HuH-7 (cell line): Measurements from ENCODE around the gene DDAH1.

ENCODE experiments used
- DNase-seq: peaks from one replicate; pipeline ENCODE4 v3.0.0; 2011; ENCODE audit warnings: low spot score

The DDAH1 gene

DNA sequence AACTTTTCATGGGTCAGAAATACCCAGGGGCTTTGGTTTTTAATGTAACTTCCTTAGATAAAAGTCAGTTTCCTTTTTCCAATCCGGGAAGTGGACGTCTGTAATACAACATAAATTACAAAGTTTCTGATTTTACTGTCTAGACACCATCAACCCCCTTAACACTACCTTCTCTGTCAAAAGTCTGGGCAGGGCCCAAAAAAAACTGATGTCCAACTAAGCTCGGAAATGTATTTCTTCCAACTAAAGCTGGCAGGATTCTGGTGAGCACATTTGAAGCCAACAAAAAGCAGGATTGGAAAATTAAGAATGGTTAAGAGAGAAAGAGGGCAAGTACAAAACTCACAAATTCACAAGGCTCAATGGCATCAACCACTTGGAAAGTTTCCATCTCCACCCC lies 24.3 kb downstream of the DDAH1 start:
- no peak for DNase-seq

DNA sequence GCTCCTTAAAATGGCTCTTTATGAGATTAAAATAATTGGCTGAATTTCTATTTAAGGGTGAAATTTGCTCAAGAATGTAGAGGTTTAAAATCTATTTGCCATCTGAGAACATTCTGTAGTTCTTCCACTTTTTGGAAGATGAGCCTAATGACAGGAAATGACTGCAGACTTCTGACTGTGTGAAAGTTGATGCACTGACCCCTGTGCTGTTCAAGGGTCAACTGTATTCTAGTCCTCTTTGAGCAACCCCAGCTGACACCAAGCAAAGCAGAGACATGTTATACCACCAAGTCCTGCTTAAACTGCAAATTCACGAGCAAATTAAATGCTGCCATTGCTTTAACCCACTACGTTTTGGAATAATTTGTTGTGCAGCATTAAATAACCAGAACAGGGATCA lies 26.6 kb downstream of the DDAH1 start:
- DNase-seq = no peak

DNA sequence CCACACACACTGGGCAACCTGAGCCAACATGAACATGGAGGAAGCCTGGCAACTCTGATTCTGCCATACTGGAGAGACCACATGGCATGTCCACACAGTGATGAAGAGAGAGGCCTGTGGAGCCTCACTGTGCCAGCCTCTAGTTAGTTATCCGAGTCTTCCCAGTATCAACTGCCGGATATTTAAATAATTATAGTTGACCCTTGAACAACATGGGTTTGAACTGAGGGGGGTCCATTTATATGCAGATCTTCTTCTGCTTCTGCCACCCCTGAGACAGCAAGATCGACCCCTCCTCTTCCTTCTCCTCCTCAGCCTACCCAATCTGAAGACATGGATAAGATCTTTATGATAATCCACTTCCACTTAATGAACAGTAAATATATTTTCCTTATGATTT lies 27.8 kb downstream of the DDAH1 start:
- DNase-seq = no peak

DNA sequence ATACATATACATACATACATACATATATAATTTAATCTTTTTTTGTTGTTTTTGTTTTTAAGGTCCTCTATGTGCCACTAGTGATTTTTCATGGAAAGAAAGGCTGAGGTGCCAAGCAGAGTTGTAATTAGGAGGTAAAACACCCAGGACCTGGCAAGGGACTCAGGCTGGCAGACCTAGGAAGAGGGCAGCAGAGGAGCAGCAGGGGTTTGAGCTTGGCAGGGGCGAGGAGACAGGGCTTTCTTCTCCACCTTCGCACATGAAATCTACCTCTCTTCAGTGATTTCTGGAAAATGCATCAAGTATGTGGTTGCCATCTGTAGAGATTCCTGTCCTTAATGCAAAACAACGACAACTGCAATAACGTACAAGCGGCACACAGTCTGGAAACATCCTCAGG lies 31.9 kb downstream of the DDAH1 start:
- DNase-seq = no peak

DNA sequence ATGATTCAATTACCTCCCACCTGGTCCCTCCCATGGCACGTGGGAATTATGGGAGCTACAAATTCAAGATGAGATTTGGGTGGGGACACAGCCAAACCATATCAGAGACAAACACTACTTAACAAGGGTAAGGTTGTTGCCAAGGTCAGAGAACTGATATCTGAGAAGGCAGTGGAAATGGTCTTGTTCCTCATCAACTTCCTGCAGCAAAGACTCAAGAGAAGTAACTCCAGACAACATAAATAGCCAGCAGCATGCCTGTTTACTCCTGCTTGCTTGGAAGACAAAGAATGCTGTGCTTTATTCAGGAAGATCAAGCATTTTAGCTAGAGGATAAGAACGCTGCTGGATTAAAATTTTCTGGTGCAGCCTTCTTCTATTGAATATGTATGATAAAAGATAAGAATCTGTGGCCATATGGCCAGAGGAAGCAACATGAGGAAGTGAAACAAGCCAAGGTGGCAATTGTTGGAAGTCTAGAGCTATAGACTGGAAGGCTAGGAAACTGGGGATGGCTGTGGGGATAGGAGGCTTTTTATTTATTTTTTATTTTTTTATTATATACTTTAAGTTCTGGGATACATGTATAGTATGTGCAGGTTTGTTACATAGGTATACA lies 36.4 kb downstream of the DDAH1 start:
- DNase-seq = no peak

DNA sequence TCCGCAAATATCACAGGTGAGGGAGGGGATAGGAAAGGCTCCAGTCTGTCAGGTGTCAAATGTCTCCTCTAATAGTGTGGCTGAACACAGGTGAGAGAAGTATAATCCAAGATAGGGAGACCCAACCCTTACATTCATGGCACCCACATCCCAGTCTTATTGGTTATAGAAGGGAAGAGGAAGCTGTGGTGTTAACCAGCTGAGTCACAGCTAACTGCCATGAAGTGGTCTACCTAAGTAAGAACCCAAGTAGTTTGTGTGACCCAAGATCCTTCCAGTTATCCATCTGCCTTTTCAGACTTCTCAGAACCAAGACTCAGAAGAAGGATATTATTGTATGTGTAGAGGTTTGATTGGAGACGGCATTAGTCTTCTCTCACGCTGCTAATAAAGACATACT lies 37.1 kb downstream of the DDAH1 start:
- DNase-seq = no peak

DNA sequence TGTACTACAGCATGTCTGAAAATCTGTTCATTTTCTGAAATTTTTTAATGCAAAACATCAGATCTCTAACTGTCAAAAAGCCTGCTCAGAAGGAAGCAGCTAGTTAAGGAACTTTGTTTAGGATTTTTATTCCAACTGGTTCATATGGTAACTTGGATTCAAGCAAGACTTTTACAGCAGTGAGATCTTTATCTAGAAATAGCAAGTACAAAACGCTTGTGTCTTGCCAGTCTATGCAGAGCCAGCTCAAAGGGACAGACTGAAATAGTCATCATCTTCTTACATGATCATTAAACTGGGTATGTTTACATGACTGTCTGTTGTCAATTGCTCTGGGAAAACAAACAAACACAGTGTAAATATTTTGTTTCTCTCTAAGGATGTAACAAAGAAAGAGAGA lies 37.6 kb downstream of the DDAH1 start:
- no peak for DNase-seq

DNA sequence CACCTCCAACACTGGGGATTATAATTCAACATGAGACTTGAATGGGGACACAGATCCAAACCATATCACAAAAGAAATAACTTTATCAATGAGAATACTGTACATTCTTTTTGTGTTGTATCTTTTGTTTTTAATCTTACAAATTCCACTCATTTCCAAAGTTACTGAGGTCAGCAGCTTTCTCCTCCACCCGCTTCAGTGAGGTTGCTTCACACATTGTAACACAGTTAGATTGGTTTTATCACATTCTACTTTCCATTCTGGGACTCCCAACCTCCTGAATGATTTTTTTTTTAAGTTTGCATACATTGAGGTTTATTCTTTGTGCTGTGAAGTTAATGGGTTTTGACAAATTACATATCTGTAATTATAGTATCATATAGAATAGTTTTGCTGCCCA lies 43.8 kb downstream of the DDAH1 start:
- no peak for DNase-seq

DNA sequence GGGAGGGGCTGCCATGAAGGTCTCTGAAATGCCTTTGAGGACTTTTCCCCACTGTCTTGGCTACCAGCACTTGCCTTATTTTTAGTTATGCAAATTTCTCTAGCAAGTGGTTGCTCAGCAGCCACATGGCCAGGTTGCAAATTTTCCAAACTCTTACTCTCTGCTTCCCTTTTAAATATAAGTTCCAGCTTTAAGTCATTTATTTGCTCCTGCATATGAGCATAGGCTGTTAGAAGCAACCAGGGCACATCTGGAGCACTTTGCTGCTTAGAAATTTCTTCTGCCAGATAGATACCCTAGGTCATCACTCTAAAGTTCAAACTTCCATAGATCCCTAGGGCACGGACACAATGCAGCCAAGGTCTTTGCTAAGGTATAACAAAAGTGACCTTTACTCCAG lies 44.8 kb downstream of the DDAH1 start:
- no peak for DNase-seq

DNA sequence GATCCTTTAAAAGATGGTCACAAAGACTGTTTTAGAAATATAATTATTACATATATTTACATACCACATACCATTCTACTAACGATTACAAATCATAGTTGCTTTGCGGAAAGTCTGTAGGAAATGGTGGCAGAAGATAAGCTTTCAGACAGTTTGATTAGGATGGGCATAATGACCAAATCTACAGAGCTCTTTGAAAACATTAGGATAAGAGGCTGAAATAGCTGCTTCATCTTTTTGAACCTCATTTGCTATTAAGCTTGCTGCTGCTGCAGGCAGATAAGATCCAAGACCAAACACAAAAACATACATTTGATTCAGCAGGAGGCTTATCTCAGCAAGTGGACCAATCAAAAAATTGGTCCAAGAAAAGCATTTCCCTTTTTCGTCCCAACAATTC lies 47.1 kb downstream of the DDAH1 start:
- DNase-seq = no peak

DNA sequence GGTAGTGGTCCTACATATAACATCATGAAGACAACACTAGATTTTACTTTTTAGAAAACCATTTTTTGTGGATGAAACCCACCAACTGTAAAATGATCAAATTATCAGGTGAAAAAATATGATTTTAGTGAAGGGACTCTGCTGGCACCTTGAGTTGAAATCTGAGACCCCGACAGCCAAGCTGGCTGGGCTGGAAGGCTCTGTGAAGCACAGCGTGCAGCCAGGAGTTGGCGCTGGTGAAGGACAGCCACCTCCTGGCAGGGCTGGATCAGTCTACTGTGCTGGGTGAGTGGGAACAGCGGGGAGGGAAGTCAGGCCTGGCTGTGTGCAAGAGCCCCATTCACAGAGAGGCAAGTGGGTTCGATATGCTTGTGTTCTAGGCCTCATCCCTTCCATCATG lies 47.9 kb downstream of the DDAH1 start:
- DNase-seq = no peak

DNA sequence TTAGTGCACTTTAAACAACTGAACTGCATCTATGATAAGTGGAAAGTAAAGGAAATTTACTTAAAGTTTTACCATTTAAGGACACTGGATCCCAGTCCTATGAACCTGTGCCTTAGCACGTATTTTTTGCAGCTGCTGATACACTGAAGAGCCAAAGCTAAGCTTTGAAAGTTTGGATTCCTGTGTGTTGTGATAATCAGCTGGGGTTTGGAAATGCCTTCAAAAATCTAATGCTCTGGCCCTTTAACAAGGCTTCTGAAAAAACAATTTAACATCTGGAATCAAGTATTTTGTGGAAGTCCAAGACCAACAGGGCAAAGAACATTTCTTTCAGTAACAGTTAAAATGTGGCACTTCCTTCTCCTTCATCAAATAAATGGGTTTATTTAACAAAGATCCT lies 51.8 kb downstream of the DDAH1 start:
- no peak for DNase-seq

DNA sequence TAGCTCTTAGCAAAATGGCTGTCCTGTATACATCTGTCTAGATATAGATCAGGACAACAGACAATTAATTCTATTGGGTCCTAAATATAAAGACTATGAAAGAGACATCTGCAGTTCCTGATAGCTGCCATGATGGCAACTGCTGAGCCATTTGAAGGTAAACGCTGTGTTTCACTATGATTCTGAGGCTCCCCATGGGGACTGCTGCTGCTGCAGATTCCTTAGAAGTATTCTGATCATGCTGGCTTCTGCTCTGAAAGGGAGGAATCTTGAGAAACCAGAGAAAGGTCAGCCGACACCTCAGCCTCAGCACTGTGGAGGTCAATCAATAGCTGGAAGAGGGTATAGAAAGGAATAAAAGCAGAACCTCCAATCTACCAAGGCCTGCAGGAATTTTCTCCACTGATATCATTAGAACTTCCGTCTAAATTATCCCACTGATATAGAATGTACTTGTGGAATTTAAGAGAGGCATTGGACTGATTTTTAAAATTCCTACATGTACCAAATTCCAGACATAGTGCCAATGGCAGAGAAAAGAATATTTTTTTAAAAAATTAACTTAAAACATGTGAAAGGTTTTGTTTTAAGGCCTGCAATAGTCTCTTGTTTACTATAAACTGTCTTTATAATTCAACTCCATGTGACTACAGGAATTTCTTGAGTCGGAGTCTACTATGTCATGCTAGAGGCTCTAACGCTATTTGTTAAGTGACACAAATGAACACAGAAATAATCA lies 53.2 kb downstream of the DDAH1 start:
- DNase-seq = no peak

DNA sequence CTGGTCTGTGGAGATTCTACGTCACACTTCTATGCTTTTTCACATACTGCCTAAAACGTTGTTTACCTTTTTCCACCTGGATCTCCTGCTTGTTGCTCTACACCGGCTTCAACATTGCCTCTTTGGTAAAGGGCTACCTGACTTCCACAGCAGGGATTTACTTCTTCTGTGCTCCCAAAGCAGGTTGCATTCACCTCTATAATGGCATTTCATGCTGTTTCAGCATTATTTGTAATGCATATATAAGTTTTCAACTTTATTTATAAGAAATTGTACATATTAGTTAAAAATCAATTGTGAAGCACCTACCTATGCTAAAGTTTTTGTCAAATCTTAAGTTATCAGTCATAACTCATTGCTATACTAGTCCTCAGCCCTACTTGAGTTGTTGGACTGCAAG lies 55.4 kb downstream of the DDAH1 start:
- no peak for DNase-seq

DNA sequence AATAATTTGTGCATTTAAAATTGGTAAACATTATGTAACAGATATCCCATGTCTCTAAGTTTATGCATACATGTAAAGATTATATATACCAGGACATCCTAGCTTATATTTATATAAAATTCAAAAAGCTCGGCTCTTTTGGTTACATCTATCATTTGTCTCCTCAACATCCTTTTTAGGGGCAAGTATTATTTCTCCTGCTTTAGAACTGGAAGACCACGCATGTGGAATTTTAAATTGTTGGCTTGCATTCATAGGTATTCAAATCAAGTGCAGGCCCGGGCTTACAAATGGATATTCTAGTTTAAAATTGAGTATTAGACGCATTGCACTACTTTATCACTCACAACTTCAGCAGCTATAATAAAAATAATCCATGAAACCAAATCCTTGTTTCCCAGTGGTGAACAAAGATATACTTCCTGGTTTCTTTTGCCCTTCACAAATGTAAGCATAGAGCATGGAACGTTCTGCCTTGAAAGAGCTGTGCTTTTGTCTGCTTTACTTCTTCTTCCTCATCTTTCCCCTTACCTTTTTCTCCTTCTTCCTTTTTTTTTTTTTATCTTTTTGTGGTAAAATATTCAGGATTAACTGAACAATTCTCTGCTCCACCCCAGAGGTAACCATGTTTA lies 57.1 kb downstream of the DDAH1 start:
- no peak for DNase-seq

DNA sequence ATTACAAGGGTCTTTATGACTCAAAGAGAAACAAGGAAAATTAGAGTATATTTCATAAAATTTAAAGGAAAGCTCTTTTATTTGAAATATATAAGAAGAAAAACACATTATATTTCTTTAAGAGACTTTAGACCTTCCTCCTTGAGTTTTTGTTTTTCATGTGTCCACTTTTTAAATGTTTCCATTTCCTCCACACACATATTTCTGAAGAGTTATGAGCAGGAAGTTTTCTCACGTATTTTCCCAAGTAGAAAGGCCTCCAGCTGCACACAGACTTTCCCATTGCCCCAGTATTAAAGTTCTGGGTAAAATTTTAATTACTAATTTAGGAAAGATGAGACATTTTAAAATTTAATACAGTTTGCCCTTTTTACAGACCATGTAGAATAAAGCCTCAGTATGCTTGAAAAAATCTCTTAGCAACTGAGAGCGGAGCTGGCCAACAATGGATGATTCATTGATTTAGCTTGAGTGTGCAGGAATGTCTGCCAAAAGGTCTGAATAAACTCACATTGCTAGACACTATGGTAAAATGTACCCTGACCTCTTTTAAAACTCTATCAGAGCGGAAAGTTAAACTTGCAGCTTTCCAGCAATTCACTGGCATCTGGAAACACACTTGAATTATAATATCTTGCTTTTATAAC lies 57.9 kb downstream of the DDAH1 start:
- no peak for DNase-seq

DNA sequence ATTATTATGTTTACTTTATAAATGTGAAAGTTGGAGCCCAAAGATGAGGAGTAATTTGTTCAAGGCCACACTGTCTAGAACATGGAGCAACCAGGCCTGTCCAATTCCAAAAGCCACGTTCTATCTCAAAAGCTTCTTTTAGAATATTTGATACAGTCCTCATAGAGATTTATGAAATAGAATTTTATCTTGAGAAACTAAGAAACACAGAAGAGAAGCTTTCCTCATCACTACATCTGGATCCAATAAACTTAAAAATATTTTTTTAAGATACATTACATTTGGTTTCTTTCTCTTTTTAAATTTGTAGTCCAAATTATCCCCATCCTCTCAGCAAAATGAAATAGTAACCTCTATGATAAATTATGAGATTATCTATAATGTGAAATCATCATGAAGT lies 58.9 kb downstream of the DDAH1 start:
- DNase-seq = no peak

DNA sequence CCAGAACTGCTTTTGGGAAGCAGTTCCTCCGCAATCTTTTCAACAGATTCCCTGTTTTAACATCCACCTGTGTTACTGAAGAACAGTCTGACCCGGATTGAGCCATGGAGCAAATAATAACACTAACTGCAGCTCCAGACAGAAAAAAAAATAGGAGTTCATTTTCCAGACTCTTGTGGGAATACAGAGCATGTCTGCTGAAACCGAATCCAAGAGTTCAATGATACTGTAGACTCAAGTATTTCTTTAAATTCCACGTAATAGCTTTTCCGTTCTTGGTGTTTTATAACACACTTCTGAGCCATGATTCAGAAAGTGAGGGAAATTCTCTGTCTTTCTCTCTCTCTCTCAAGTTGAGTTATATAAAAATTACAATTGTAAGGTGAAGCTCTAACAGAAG lies 60.6 kb downstream of the DDAH1 start:
- DNase-seq = no peak

DNA sequence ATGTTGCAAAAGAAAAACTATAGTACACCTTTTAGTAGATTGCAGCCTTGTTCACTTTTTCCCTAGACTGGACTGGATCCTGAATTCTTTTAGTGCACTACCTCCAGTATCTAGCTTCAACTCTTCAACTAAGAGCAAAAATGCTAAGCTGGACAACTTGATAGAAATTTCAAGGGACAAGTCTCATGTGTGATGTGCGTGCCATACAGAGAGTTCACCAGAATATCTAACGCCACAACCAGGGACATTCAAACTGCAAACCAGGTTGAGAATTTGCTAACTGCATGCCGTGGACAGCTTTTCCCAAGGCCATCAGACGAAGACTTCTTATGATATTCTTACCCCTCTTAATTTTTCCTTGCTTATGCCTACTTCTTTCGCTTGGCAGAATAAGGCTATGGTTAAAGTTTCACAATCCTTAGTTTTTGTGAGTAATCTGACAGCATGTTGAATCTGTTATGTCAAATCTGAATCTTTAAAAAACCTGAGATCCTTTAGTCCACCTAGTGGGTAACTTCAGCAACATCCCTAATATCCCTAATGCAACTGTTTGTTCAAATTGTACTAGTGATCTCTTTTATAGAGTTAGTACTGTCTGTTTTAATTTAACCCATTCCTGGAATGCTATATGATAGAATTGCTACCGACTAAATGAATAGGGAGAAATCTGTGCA lies 66.4 kb downstream of the DDAH1 start:
- no peak for DNase-seq

DNA sequence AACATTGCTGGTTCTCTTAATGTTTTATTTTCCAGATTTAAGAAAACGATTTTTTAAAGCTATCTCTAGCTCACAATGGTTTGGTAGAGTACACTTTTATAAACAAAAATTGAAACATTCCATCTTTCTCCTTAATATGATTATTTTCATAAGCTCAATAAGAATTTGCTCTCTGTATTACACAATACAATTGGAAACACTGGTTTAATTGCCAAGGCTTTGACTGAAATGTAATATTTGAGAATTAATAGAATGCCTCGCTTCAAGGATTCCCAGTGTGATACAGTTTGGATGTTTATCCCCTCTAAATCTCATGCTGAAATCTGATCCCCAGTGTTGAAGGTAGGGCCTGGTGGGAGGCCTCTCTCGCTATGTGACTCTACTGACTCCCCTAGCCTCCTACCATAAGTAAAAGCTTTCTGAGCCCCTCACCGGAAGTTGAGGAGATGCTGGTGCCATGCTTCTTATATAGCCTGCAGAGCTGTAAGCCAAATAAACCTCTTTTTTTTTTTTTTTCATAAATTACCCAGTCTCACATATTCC lies 67.4 kb downstream of the DDAH1 start:
- no peak for DNase-seq

DNA sequence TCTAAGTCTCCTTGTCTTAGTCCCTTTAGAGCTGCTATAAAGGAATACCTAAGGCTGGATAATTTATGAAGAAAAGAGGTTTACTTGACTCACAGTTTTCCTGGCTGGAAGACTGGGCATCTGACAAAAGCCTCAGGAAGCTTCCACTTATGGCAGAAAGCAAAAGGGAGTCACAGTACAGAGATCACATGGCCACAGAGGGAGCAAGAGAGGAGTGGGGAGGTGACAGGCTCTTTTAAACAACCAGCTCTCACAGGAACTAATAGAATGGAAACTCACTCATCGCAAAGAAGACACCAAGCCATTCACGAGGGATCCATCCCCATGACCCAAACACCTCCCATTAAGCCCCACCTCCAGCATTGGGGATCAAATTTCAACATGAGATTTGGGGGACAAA lies 68.8 kb downstream of the DDAH1 start:
- DNase-seq = no peak

DNA sequence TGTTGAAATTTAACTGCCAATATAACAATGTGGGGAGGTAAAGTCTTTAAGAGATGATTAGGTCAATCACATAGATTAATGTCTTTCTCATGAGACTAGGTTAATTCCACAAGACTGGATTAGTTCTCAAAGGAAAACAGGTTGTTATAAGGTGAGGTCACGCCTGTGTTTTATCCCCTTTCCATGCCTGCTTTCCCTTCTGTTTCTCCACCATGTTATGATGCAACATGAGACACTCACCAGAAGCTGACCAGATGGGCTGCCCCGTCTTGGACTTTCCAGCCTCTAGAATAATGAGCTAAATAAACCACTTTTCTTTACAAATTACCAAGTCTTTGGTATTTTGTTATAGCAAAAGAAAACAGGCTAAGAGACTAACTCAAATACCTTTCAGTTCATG lies 70.8 kb downstream of the DDAH1 start:
- no peak for DNase-seq
